SK-N-SH treated with all-trans-retinoic acid at 6 μM for 48 hours (cell line): ENCODE results near the gene TRMT61A.

Source experiments
- CSDC2 ChIP-seq: fragments of 250-450 bp; sonication (Bioruptor Pico); IDR thresholded peaks from 2 replicates; pipeline ENCODE4 v1.5.0; 2020; ENCODE audit warnings: mild to moderate bottlenecking, moderate library complexity
- ESRRG ChIP-seq: fragments of 250-450 bp; sonication (Bioruptor Pico); IDR thresholded peaks from 2 replicates; pipeline ENCODE4 v1.6.1; 2021; ENCODE audit warnings: mild to moderate bottlenecking
- ISL1 ChIP-seq: fragments of 250-450 bp; sonication (Bioruptor Pico); IDR thresholded peaks from 2 replicates; pipeline ENCODE4 v2.1.2; 2022; ENCODE audit warnings: mild to moderate bottlenecking, moderate library complexity
- PPARA ChIP-seq: fragments of 250-450 bp; sonication (Bioruptor Pico); IDR thresholded peaks from 2 replicates; pipeline ENCODE4 v1.5.0; 2020; ENCODE audit warnings: mild to moderate bottlenecking, borderline replicate concordance
- ZFP3 ChIP-seq: fragments of 250-450 bp; sonication (Bioruptor Pico); IDR thresholded peaks from 2 replicates; pipeline ENCODE4 v1.5.0; 2020; ENCODE audit warnings: mild to moderate bottlenecking, moderate library complexity
- ZFP30 ChIP-seq: fragments of 450-650 bp; formaldehyde crosslinking; IDR thresholded peaks from 2 replicates; pipeline ENCODE4 v1.5.0; 2022; ENCODE audit warnings: mild to moderate bottlenecking, moderate library complexity
- TF ChIP-seq, protein P1 (sequence below): fragments of 250-450 bp; sonication (Bioruptor Pico); IDR thresholded peaks from 2 replicates; pipeline ENCODE4 v1.5.0; 2020; ENCODE audit warnings: mild to moderate bottlenecking, moderate library complexity
- TF ChIP-seq, protein P2 (sequence below): fragments of 250-450 bp; sonication (Bioruptor Pico); IDR thresholded peaks from 2 replicates; pipeline ENCODE4 v1.8.0; 2020; ENCODE audit warnings: mild to moderate bottlenecking, moderate library complexity, borderline replicate concordance
- TF ChIP-seq, protein P3 (sequence below): fragments of 250-450 bp; sonication (Bioruptor Pico); IDR thresholded peaks from 2 replicates; pipeline ENCODE4 v1.8.0; 2021; ENCODE audit warnings: low read depth, mild to moderate bottlenecking, moderate library complexity, borderline replicate concordance
- TF ChIP-seq, protein P4 (sequence below): fragments of 250-450 bp; sonication (Bioruptor Pico); IDR thresholded peaks from 2 replicates; pipeline ENCODE4 v1.5.1; 2021; ENCODE audit warnings: mild to moderate bottlenecking, moderate library complexity

DNA sequence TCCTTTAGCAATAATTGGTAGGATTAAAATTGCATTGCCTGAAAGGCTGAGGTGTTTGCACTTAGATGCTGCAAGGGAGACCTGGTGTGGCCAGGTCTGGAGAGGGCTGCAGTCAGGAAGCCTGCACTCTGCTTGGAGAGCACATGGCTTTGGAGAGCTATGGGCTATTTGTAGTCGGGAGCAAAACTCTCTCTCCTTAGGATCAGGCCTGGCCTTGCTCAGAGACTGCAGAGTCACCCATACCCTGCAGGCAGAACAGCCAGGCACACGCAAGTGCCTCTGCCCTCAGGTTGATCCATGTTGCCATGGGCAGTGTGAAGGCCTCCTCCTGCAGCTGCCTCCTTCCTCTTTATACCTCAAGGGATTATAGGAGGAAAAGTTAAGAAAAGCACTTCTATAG, 33.1 kb upstream of the TRMT61A start:
- TF ChIP-seq, protein P1, sequence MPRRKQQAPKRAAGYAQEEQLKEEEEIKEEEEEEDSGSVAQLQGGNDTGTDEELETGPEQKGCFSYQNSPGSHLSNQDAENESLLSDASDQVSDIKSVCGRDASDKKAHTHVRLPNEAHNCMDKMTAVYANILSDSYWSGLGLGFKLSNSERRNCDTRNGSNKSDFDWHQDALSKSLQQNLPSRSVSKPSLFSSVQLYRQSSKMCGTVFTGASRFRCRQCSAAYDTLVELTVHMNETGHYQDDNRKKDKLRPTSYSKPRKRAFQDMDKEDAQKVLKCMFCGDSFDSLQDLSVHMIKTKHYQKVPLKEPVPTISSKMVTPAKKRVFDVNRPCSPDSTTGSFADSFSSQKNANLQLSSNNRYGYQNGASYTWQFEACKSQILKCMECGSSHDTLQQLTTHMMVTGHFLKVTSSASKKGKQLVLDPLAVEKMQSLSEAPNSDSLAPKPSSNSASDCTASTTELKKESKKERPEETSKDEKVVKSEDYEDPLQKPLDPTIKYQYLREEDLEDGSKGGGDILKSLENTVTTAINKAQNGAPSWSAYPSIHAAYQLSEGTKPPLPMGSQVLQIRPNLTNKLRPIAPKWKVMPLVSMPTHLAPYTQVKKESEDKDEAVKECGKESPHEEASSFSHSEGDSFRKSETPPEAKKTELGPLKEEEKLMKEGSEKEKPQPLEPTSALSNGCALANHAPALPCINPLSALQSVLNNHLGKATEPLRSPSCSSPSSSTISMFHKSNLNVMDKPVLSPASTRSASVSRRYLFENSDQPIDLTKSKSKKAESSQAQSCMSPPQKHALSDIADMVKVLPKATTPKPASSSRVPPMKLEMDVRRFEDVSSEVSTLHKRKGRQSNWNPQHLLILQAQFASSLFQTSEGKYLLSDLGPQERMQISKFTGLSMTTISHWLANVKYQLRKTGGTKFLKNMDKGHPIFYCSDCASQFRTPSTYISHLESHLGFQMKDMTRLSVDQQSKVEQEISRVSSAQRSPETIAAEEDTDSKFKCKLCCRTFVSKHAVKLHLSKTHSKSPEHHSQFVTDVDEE = no peak
- no peak for TF ChIP-seq CSDC2
- TF ChIP-seq, protein P2, sequence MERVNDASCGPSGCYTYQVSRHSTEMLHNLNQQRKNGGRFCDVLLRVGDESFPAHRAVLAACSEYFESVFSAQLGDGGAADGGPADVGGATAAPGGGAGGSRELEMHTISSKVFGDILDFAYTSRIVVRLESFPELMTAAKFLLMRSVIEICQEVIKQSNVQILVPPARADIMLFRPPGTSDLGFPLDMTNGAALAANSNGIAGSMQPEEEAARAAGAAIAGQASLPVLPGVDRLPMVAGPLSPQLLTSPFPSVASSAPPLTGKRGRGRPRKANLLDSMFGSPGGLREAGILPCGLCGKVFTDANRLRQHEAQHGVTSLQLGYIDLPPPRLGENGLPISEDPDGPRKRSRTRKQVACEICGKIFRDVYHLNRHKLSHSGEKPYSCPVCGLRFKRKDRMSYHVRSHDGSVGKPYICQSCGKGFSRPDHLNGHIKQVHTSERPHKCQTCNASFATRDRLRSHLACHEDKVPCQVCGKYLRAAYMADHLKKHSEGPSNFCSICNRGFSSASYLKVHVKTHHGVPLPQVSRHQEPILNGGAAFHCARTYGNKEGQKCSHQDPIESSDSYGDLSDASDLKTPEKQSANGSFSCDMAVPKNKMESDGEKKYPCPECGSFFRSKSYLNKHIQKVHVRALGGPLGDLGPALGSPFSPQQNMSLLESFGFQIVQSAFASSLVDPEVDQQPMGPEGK (CRISPR knock-in tag) = no peak
- TF ChIP-seq ZFP3 = no peak
- TF ChIP-seq ESRRG (CRISPR knock-in tag) = no peak
- TF ChIP-seq, protein P3, sequence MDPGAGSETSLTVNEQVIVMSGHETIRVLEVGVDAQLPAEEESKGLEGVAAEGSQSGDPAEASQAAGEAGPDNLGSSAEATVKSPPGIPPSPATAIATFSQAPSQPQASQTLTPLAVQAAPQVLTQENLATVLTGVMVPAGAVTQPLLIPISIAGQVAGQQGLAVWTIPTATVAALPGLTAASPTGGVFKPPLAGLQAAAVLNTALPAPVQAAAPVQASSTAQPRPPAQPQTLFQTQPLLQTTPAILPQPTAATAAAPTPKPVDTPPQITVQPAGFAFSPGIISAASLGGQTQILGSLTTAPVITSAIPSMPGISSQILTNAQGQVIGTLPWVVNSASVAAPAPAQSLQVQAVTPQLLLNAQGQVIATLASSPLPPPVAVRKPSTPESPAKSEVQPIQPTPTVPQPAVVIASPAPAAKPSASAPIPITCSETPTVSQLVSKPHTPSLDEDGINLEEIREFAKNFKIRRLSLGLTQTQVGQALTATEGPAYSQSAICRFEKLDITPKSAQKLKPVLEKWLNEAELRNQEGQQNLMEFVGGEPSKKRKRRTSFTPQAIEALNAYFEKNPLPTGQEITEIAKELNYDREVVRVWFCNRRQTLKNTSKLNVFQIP (CRISPR knock-in tag) = no peak
- no peak for TF ChIP-seq ZFP30 (CRISPR knock-in tag)
- no peak for TF ChIP-seq PPARA
- TF ChIP-seq, protein P4, sequence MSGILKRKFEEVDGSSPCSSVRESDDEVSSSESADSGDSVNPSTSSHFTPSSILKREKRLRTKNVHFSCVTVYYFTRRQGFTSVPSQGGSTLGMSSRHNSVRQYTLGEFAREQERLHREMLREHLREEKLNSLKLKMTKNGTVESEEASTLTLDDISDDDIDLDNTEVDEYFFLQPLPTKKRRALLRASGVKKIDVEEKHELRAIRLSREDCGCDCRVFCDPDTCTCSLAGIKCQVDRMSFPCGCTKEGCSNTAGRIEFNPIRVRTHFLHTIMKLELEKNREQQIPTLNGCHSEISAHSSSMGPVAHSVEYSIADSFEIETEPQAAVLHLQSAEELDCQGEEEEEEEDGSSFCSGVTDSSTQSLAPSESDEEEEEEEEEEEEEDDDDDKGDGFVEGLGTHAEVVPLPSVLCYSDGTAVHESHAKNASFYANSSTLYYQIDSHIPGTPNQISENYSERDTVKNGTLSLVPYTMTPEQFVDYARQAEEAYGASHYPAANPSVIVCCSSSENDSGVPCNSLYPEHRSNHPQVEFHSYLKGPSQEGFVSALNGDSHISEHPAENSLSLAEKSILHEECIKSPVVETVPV (CRISPR knock-in tag) = no peak
- no peak for TF ChIP-seq ISL1 (CRISPR knock-in tag)
